Measurements from ENCODE around the gene OR51G2. TPM values are rescaled to one million over a fixed set of nuclear protein-coding genes. Genes with fewer than 3 reads are reported as not detected.

Gene OR51G2
- total RNA-seq, 1 experiment from 2014 or later = not detected

- intact Hi-C loops (cut with micrococcal nuclease) = no loop called here
- no peaks in the 10 kb centered on the region for H3K4me1 ChIP-seq (ENCODE audit: control insufficient read depth in 1 of 2, insufficient read depth in 2 of 2, low read length in 2 of 2)
- CTCF ChIA-PET = no interaction called here
- no peak overlapping the region for H3K27ac ChIP-seq (ENCODE audit: low read depth, low read length)
- TF ChIP-seq REST (IDR thresholded peaks at IDR 0.05; ENCODE audit: low read depth) (no peak), POLR2AphosphoS5 (IDR thresholded peaks at IDR 0.05; ENCODE audit: low read depth, low read length) (no peak), CBX3 (IDR thresholded peaks at IDR 0.05; ENCODE audit: low read depth) (no peak), JUND (IDR thresholded peaks at IDR 0.05) (no peak), FOSL1 (IDR thresholded peaks at IDR 0.05; ENCODE audit: low read depth) (no peak), SRF (IDR thresholded peaks at IDR 0.05; ENCODE audit: low read depth) (no peak), POLR2A (IDR thresholded peaks at IDR 0.05; ENCODE audit: borderline replicate concordance, extremely low read depth, insufficient read depth, insufficient read length) (no peak), ELF1 (IDR thresholded peaks at IDR 0.05; ENCODE audit: borderline replicate concordance, low read depth) (no peak), YY1 (IDR thresholded peaks at IDR 0.05; ENCODE audit: extremely low read depth, insufficient replicate concordance, low read depth, low read length) (no peak), RAD21 (IDR thresholded peaks at IDR 0.05; ENCODE audit: low read depth) (no peak), EGR1 (IDR thresholded peaks at IDR 0.05; ENCODE audit: low read depth) (no peak), CEBPB (IDR thresholded peaks at IDR 0.05; ENCODE audit: low read depth) (no peak), ZNF274 (IDR thresholded peaks at IDR 0.05; ENCODE audit: low read depth, low read length) (no peak)
- TF ChIP-seq, protein P1, sequence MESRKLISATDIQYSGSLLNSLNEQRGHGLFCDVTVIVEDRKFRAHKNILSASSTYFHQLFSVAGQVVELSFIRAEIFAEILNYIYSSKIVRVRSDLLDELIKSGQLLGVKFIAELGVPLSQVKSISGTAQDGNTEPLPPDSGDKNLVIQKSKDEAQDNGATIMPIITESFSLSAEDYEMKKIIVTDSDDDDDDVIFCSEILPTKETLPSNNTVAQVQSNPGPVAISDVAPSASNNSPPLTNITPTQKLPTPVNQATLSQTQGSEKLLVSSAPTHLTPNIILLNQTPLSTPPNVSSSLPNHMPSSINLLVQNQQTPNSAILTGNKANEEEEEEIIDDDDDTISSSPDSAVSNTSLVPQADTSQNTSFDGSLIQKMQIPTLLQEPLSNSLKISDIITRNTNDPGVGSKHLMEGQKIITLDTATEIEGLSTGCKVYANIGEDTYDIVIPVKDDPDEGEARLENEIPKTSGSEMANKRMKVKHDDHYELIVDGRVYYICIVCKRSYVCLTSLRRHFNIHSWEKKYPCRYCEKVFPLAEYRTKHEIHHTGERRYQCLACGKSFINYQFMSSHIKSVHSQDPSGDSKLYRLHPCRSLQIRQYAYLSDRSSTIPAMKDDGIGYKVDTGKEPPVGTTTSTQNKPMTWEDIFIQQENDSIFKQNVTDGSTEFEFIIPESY (IDR thresholded peaks at IDR 0.05; ENCODE audit: extremely low read depth, insufficient replicate concordance, low read length) = no peak
- TF ChIP-seq, protein P2, sequence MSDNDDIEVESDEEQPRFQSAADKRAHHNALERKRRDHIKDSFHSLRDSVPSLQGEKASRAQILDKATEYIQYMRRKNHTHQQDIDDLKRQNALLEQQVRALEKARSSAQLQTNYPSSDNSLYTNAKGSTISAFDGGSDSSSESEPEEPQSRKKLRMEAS (IDR thresholded peaks at IDR 0.05) = no peak
- TF ChIP-seq, protein P3, sequence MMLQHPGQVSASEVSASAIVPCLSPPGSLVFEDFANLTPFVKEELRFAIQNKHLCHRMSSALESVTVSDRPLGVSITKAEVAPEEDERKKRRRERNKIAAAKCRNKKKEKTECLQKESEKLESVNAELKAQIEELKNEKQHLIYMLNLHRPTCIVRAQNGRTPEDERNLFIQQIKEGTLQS (IDR thresholded peaks at IDR 0.05) = no peak
- peaks cover 6% of the 10 kb centered on the region; the same call in 1 of the 2 replicates for H3K27me3 ChIP-seq (ENCODE audit: insufficient read depth, low read length)
- BruUV-seq (replicated peaks) = no TSS peak
- no peaks in the 10 kb centered on the region for H3K9me3 ChIP-seq (ENCODE audit: control insufficient read depth in 1 of 2, insufficient read depth in 1 of 2, low read depth in 1 of 2, low read length in 2 of 2)
- H3K4me2 ChIP-seq (ENCODE audit: low read length) = no peak overlapping the region
- no peak overlapping the region for H3K9ac ChIP-seq (ENCODE audit: low read length)
- H2AFZ ChIP-seq (ENCODE audit: low read depth, low read length, poor library complexity, severe bottlenecking) = no peak overlapping the region
- POLR2A ChIA-PET = no interaction called here
- H3K36me3 ChIP-seq (ENCODE audit: control insufficient read depth in 1 of 2, insufficient read depth in 2 of 2, low read length in 2 of 2) = no peaks in the 10 kb centered on the region
- ATAC-seq = no peak
- no peaks in the 10 kb centered on the region for H4K20me1 ChIP-seq (ENCODE audit: insufficient read depth)
- H3K79me2 ChIP-seq (ENCODE audit: insufficient read depth, low read length) = no peaks in the 10 kb centered on the region
- H3K9me2 ChIP-seq (ENCODE audit: insufficient read depth) = no peaks in the 10 kb centered on the region
- H3K4me3 ChIP-seq (replicated peaks in 1 of 2; ENCODE audit: low read depth in 1 of 2, low read length in 2 of 2) = no peak overlapping the region
- no peak for DNase-seq (ENCODE audit: low read depth, low spot score)
- RAD21 ChIA-PET (ENCODE audit: low non-redundant PET in 1 of 2, low total read pairs in 2 of 2, uncharacterized antibody in 2 of 2, unreplicated experiment in 2 of 2) = no interaction called here
These were observed 53.3 kb downstream of the OR51G2 start for GRCh38 chr11:4865855-4866254.
